ENCODE results near the gene STK11IP.

STK11IP gene

GRCh38 chr2:219598308-219599078 is 836 bp downstream of the STK11IP start:
- Histone ChIP-seq H3K36me3 (ENCODE audit: control insufficient read depth, insufficient read depth, low read length) (peaks cover 5% of the 10 kb centered on the region), H3K4me3 (ENCODE audit: low read depth, low read length) (peak overlapping the region; percentile 99), H3K4me1 (ENCODE audit: control insufficient read depth, insufficient read depth, low read length) (peaks cover 7% of the 10 kb centered on the region), H3K27me3 (ENCODE audit: control insufficient read depth, insufficient read depth, low read length) (no peaks in the 10 kb centered on the region), H3K9me3 (ENCODE audit: control insufficient read depth, insufficient read depth, low read length) (no peaks in the 10 kb centered on the region), H3K9ac (ENCODE audit: low read depth, low read length) (peak overlapping the region; percentile 51)

GRCh38 chr2:219603771-219604170 is 6.1 kb downstream of the STK11IP start:
- H3K36me3 ChIP-seq (ENCODE audit: control insufficient read depth, insufficient read depth, low read length) = peaks cover 25% of the 10 kb centered on the region
- no peaks in the 10 kb centered on the region for H3K9me3 ChIP-seq (ENCODE audit: control insufficient read depth, insufficient read depth, low read length)
- no peak overlapping the region for H3K4me3 ChIP-seq (ENCODE audit: low read depth, low read length)
- no peaks in the 10 kb centered on the region for H3K27me3 ChIP-seq (ENCODE audit: control insufficient read depth, insufficient read depth, low read length)
- H3K4me1 ChIP-seq (ENCODE audit: control insufficient read depth, insufficient read depth, low read length) = no peaks in the 10 kb centered on the region
- H3K9ac ChIP-seq (ENCODE audit: low read depth, low read length) = no peak overlapping the region

GRCh38 chr2:219605607-219605954 is 7.9 kb downstream of the STK11IP start:
- Histone ChIP-seq H3K9me3 (ENCODE audit: control insufficient read depth, insufficient read depth, low read length) (no peaks in the 10 kb centered on the region), H3K36me3 (ENCODE audit: control insufficient read depth, insufficient read depth, low read length) (peaks cover 30% of the 10 kb centered on the region), H3K4me1 (ENCODE audit: control insufficient read depth, insufficient read depth, low read length) (no peaks in the 10 kb centered on the region), H3K9ac (ENCODE audit: low read depth, low read length) (no peak overlapping the region), H3K27me3 (ENCODE audit: control insufficient read depth, insufficient read depth, low read length) (no peaks in the 10 kb centered on the region), H3K4me3 (ENCODE audit: low read depth, low read length) (no peak overlapping the region)

- Histone ChIP-seq H3K4me1 (ENCODE audit: control insufficient read depth, insufficient read depth, low read length) (no peaks in the 10 kb centered on the region), H3K9me3 (ENCODE audit: control insufficient read depth, insufficient read depth, low read length) (no peaks in the 10 kb centered on the region), H3K4me3 (ENCODE audit: low read depth, low read length) (no peak overlapping the region), H3K36me3 (ENCODE audit: control insufficient read depth, insufficient read depth, low read length) (peaks cover 29% of the 10 kb centered on the region), H3K9ac (ENCODE audit: low read depth, low read length) (no peak overlapping the region), H3K27me3 (ENCODE audit: control insufficient read depth, insufficient read depth, low read length) (no peaks in the 10 kb centered on the region)
Observed at GRCh38 chr2:219607931-219608330, 10.3 kb downstream of the STK11IP start.

GRCh38 chr2:219608399-219608964 is 10.8 kb downstream of the STK11IP start:
- H3K4me1 ChIP-seq (ENCODE audit: control insufficient read depth, insufficient read depth, low read length) = no peaks in the 10 kb centered on the region
- H3K36me3 ChIP-seq (ENCODE audit: control insufficient read depth, insufficient read depth, low read length) = peaks cover 29% of the 10 kb centered on the region
- H3K4me3 ChIP-seq (ENCODE audit: low read depth, low read length) = no peak overlapping the region
- no peaks in the 10 kb centered on the region for H3K27me3 ChIP-seq (ENCODE audit: control insufficient read depth, insufficient read depth, low read length)
- H3K9me3 ChIP-seq (ENCODE audit: control insufficient read depth, insufficient read depth, low read length) = no peaks in the 10 kb centered on the region
- no peak overlapping the region for H3K9ac ChIP-seq (ENCODE audit: low read depth, low read length)

- Histone ChIP-seq H3K36me3 (ENCODE audit: control insufficient read depth, insufficient read depth, low read length) (peaks cover 29% of the 10 kb centered on the region), H3K9ac (ENCODE audit: low read depth, low read length) (no peak overlapping the region), H3K4me3 (ENCODE audit: low read depth, low read length) (no peak overlapping the region), H3K4me1 (ENCODE audit: control insufficient read depth, insufficient read depth, low read length) (no peaks in the 10 kb centered on the region), H3K9me3 (ENCODE audit: control insufficient read depth, insufficient read depth, low read length) (no peaks in the 10 kb centered on the region), H3K27me3 (ENCODE audit: control insufficient read depth, insufficient read depth, low read length) (no peaks in the 10 kb centered on the region)
Observed at GRCh38 chr2:219609149-219609750, 11.6 kb downstream of the STK11IP start.

- peaks cover 26% of the 10 kb centered on the region for H3K36me3 ChIP-seq (ENCODE audit: control insufficient read depth, insufficient read depth, low read length)
- H3K4me3 ChIP-seq (ENCODE audit: low read depth, low read length) = no peak overlapping the region
- no peak overlapping the region for H3K9ac ChIP-seq (ENCODE audit: low read depth, low read length)
- H3K27me3 ChIP-seq (ENCODE audit: control insufficient read depth, insufficient read depth, low read length) = no peaks in the 10 kb centered on the region
- H3K9me3 ChIP-seq (ENCODE audit: control insufficient read depth, insufficient read depth, low read length) = no peaks in the 10 kb centered on the region
- no peaks in the 10 kb centered on the region for H3K4me1 ChIP-seq (ENCODE audit: control insufficient read depth, insufficient read depth, low read length)
Observed at GRCh38 chr2:219611306-219611705, 13.6 kb downstream of the STK11IP start.

GRCh38 chr2:219611866-219612576 is 14.4 kb downstream of the STK11IP start:
- no peaks in the 10 kb centered on the region for H3K27me3 ChIP-seq (ENCODE audit: control insufficient read depth, insufficient read depth, low read length)
- peaks cover 25% of the 10 kb centered on the region for H3K36me3 ChIP-seq (ENCODE audit: control insufficient read depth, insufficient read depth, low read length)
- H3K9me3 ChIP-seq (ENCODE audit: control insufficient read depth, insufficient read depth, low read length) = no peaks in the 10 kb centered on the region
- H3K4me1 ChIP-seq (ENCODE audit: control insufficient read depth, insufficient read depth, low read length) = no peaks in the 10 kb centered on the region
- H3K9ac ChIP-seq (ENCODE audit: low read depth, low read length) = no peak overlapping the region
- no peak overlapping the region for H3K4me3 ChIP-seq (ENCODE audit: low read depth, low read length)

GRCh38 chr2:219612577-219613286 is 15.1 kb downstream of the STK11IP start:
- Histone ChIP-seq H3K9me3 (ENCODE audit: control insufficient read depth, insufficient read depth, low read length) (no peaks in the 10 kb centered on the region), H3K36me3 (ENCODE audit: control insufficient read depth, insufficient read depth, low read length) (peaks cover 25% of the 10 kb centered on the region), H3K4me1 (ENCODE audit: control insufficient read depth, insufficient read depth, low read length) (no peaks in the 10 kb centered on the region), H3K9ac (ENCODE audit: low read depth, low read length) (no peak overlapping the region), H3K27me3 (ENCODE audit: control insufficient read depth, insufficient read depth, low read length) (no peaks in the 10 kb centered on the region), H3K4me3 (ENCODE audit: low read depth, low read length) (no peak overlapping the region)

- no peak overlapping the region for H3K9ac ChIP-seq (ENCODE audit: low read depth, low read length)
- peaks cover 17% of the 10 kb centered on the region for H3K36me3 ChIP-seq (ENCODE audit: control insufficient read depth, insufficient read depth, low read length)
- no peak overlapping the region for H3K4me3 ChIP-seq (ENCODE audit: low read depth, low read length)
- no peaks in the 10 kb centered on the region for H3K9me3 ChIP-seq (ENCODE audit: control insufficient read depth, insufficient read depth, low read length)
- no peaks in the 10 kb centered on the region for H3K27me3 ChIP-seq (ENCODE audit: control insufficient read depth, insufficient read depth, low read length)
- no peaks in the 10 kb centered on the region for H3K4me1 ChIP-seq (ENCODE audit: control insufficient read depth, insufficient read depth, low read length)
Observed at GRCh38 chr2:219613461-219614070, 15.9 kb downstream of the STK11IP start.
